ENCODE measurements around the gene EQTN. TPM values are rescaled to one million over a fixed set of nuclear protein-coding genes. Genes with fewer than 3 reads are reported as not detected.

Gene EQTN
- total RNA-seq, 2 donors from 2014 or later: not detected

GRCh38 chr9:27282269-27282668, 14.7 kb downstream of the EQTN start:
- Mint-ChIP-seq H3K27me3 (ENCODE audit: insufficient read depth) (no peaks in the 10 kb centered on the region), H3K9me3 (no peaks in the 10 kb centered on the region), H3K27ac (no peak overlapping the region), H3K36me3 (ENCODE audit: low read depth) (no peaks in the 10 kb centered on the region), H3K4me3 (no peak overlapping the region), H3K4me1 (no peaks in the 10 kb centered on the region)
- no peaks in the 10 kb centered on the region for H3K9me3 ChIP-seq (ENCODE audit: control insufficient read depth, low read length)
- no peaks in the 10 kb centered on the region for H3K36me3 ChIP-seq (ENCODE audit: control insufficient read depth, insufficient read depth, low read length)
- no peaks in the 10 kb centered on the region for H3K27me3 ChIP-seq (ENCODE audit: control insufficient read depth, insufficient read depth, low read length, poor library complexity, severe bottlenecking)
- 89 to 90% methylated on average over 3 to 7 of the region's 7 CpGs for WGBS, 2 experiments (ENCODE audit: insufficient coverage in 1 of 2, insufficient read length in 1 of 2)
- no peaks in the 10 kb centered on the region for H3K4me1 ChIP-seq (ENCODE audit: control insufficient read depth, insufficient read depth, low read length)
- H3K27ac ChIP-seq (ENCODE audit: low read depth, low read length): no peak overlapping the region
- no peak overlapping the region for H3K9ac ChIP-seq (ENCODE audit: extremely low read depth, low read length, poor library complexity, severe bottlenecking)
- no peak overlapping the region for H3K4me3 ChIP-seq (ENCODE audit: low read length)
- DNase-seq: no peak
- no peak for TF ChIP-seq CTCF (conservative IDR thresholded peaks at IDR 0.05)

- Histone ChIP-seq H3K27me3 (ENCODE audit: control insufficient read depth, insufficient read depth, low read length, poor library complexity, severe bottlenecking) (no peaks in the 10 kb centered on the region), H3K9ac (ENCODE audit: extremely low read depth, low read length, poor library complexity, severe bottlenecking) (no peak overlapping the region), H3K9me3 (ENCODE audit: control insufficient read depth, low read length) (no peaks in the 10 kb centered on the region), H3K4me1 (ENCODE audit: control insufficient read depth, insufficient read depth, low read length) (no peaks in the 10 kb centered on the region), H3K36me3 (ENCODE audit: control insufficient read depth, insufficient read depth, low read length) (no peaks in the 10 kb centered on the region), H3K4me3 (ENCODE audit: low read length) (no peak overlapping the region), H3K27ac (ENCODE audit: low read depth, low read length) (no peak overlapping the region)
- Mint-ChIP-seq H3K4me1 (peaks cover 2% of the 10 kb centered on the region), H3K36me3 (ENCODE audit: low read depth) (no peaks in the 10 kb centered on the region), H3K27ac (no peak overlapping the region), H3K4me3 (no peak overlapping the region), H3K27me3 (ENCODE audit: insufficient read depth) (no peaks in the 10 kb centered on the region), H3K9me3 (no peaks in the 10 kb centered on the region)
- TF ChIP-seq CTCF (conservative IDR thresholded peaks at IDR 0.05): no peak
- DNase-seq: no peak
- 70 to 77% methylated on average over 2 to 5 of the region's 5 CpGs for WGBS, 2 experiments (ENCODE audit: insufficient coverage in 1 of 2, insufficient read length in 1 of 2)
Measured at GRCh38 chr9:27280860-27281259, 16.1 kb downstream of the EQTN start.

GRCh38 chr9:27280249-27280648, 16.7 kb downstream of the EQTN start:
- Mint-ChIP-seq H3K4me3 (no peak overlapping the region), H3K27me3 (ENCODE audit: insufficient read depth) (no peaks in the 10 kb centered on the region), H3K4me1 (peaks cover 2% of the 10 kb centered on the region), H3K9me3 (no peaks in the 10 kb centered on the region), H3K36me3 (ENCODE audit: low read depth) (no peaks in the 10 kb centered on the region), H3K27ac (no peak overlapping the region)
- Histone ChIP-seq H3K27me3 (ENCODE audit: control insufficient read depth, insufficient read depth, low read length, poor library complexity, severe bottlenecking) (no peaks in the 10 kb centered on the region), H3K27ac (ENCODE audit: low read depth, low read length) (no peak overlapping the region), H3K36me3 (ENCODE audit: control insufficient read depth, insufficient read depth, low read length) (no peaks in the 10 kb centered on the region), H3K4me1 (ENCODE audit: control insufficient read depth, insufficient read depth, low read length) (no peaks in the 10 kb centered on the region), H3K4me3 (ENCODE audit: low read length) (no peak overlapping the region), H3K9me3 (ENCODE audit: control insufficient read depth, low read length) (no peaks in the 10 kb centered on the region), H3K9ac (ENCODE audit: extremely low read depth, low read length, poor library complexity, severe bottlenecking) (no peak overlapping the region)
- no peak for TF ChIP-seq CTCF (conservative IDR thresholded peaks at IDR 0.05)
- no peak for DNase-seq
- WGBS, 2 experiments (ENCODE audit: insufficient coverage in 1 of 2, insufficient read length in 1 of 2): 90 to 91% methylated on average over 12 to 16 of the region's 16 CpGs

Measured in endodermal cell (in vitro differentiated cells).